ENCODE results near the gene CERS6. TPM values are rescaled to one million over a fixed set of nuclear protein-coding genes. Genes with fewer than 3 reads are reported as not detected.
A peak's percentile ranks its signal among the peaks of the same experiment; 100 is the strongest.

CERS6 gene
- total RNA-seq, 1 donor from 2014 or later = 66.5 TPM

GRCh38 chr2:168641636-168642035, 185.6 kb downstream of the CERS6 start:
- peaks cover 21% of the 10 kb centered on the region for H3K36me3 Mint-ChIP-seq
- H3K4me1 Mint-ChIP-seq = peaks cover 55% of the 10 kb centered on the region
- TF ChIP-seq CTCF (IDR thresholded peaks at IDR 0.05; ENCODE audit: unreplicated experiment) = no peak
- H3K9me3 Mint-ChIP-seq = peaks cover 8% of the 10 kb centered on the region
- DNase-seq (ENCODE audit: low spot score in 2 of 2, unreplicated experiment in 2 of 2) = no peak
- H3K4me3 Mint-ChIP-seq = no peak overlapping the region
- peak overlapping the region; percentile 94 for H3K27ac Mint-ChIP-seq
- H3K27me3 Mint-ChIP-seq (ENCODE audit: low read depth) = no peaks in the 10 kb centered on the region

GRCh38 chr2:168642873-168643272, 186.8 kb downstream of the CERS6 start:
- Mint-ChIP-seq H3K4me3 (no peak overlapping the region), H3K9me3 (peaks cover 8% of the 10 kb centered on the region), H3K27ac (no peak overlapping the region), H3K36me3 (peaks cover 23% of the 10 kb centered on the region), H3K4me1 (peaks cover 50% of the 10 kb centered on the region), H3K27me3 (ENCODE audit: low read depth) (no peaks in the 10 kb centered on the region)
- no peak for TF ChIP-seq CTCF (IDR thresholded peaks at IDR 0.05; ENCODE audit: unreplicated experiment)
- DNase-seq (ENCODE audit: low spot score in 2 of 2, unreplicated experiment in 2 of 2) = no peak

- Mint-ChIP-seq H3K27ac (peak overlapping the region; percentile 39), H3K36me3 (peaks cover 23% of the 10 kb centered on the region), H3K9me3 (peaks cover 8% of the 10 kb centered on the region), H3K27me3 (ENCODE audit: low read depth) (no peaks in the 10 kb centered on the region), H3K4me3 (no peak overlapping the region), H3K4me1 (peaks cover 39% of the 10 kb centered on the region)
- no peak for TF ChIP-seq CTCF (IDR thresholded peaks at IDR 0.05; ENCODE audit: unreplicated experiment)
- no peak for DNase-seq (ENCODE audit: low spot score in 2 of 2, unreplicated experiment in 2 of 2)
Observed at GRCh38 chr2:168643979-168644378, 187.9 kb downstream of the CERS6 start.

GRCh38 chr2:168645696-168646338, 189.7 kb downstream of the CERS6 start:
- Mint-ChIP-seq H3K36me3 (peaks cover 23% of the 10 kb centered on the region), H3K27ac (no peak overlapping the region), H3K4me1 (peaks cover 25% of the 10 kb centered on the region), H3K27me3 (ENCODE audit: low read depth) (no peaks in the 10 kb centered on the region), H3K4me3 (no peak overlapping the region), H3K9me3 (peaks cover 8% of the 10 kb centered on the region)
- no peak for DNase-seq (ENCODE audit: low spot score in 2 of 2, unreplicated experiment in 2 of 2)
- no peak for TF ChIP-seq CTCF (IDR thresholded peaks at IDR 0.05; ENCODE audit: unreplicated experiment)

- DNase-seq (ENCODE audit: low spot score in 2 of 2, unreplicated experiment in 2 of 2) = no peak
- H3K27me3 Mint-ChIP-seq (ENCODE audit: low read depth) = no peaks in the 10 kb centered on the region
- no peak overlapping the region for H3K4me3 Mint-ChIP-seq
- peaks cover 8% of the 10 kb centered on the region for H3K4me1 Mint-ChIP-seq
- peaks cover 14% of the 10 kb centered on the region for H3K36me3 Mint-ChIP-seq
- H3K27ac Mint-ChIP-seq = peak overlapping the region; percentile 47
- peaks cover under 1% of the 10 kb centered on the region for H3K9me3 Mint-ChIP-seq
- TF ChIP-seq CTCF (IDR thresholded peaks at IDR 0.05; ENCODE audit: unreplicated experiment) = no peak
Observed at GRCh38 chr2:168649105-168649504, 193.0 kb downstream of the CERS6 start.
